GM12801 (cell line): ENCODE data around the gene TRIM54.

Source experiments
- TF ChIP-seq, protein P1 (sequence below): IDR thresholded peaks from one replicate; pipeline ENCODE4 v1.5.1; 2011; ENCODE audit warnings: control low read depth; ENCODE audit not compliant: insufficient read length; ENCODE audit errors: extremely low read depth

The TRIM54 gene

DNA sequence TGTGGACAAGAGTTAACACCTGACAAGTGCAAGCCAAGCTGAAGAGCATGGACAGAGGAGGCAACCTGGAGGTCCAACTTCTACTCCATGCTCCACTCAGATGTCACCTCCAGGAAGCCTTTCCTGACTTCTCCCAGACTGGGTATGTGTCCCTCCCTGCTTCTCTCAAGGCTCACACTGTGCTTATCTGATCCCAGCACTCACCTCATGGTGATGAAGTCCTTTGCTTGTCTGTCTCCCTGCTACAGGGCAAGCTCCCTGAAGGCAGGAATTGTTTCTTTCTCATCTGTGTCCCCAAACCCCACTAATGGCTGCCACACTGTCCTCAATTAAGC, 16.7 kb upstream of the TRIM54 start:
- TF ChIP-seq, protein P1, sequence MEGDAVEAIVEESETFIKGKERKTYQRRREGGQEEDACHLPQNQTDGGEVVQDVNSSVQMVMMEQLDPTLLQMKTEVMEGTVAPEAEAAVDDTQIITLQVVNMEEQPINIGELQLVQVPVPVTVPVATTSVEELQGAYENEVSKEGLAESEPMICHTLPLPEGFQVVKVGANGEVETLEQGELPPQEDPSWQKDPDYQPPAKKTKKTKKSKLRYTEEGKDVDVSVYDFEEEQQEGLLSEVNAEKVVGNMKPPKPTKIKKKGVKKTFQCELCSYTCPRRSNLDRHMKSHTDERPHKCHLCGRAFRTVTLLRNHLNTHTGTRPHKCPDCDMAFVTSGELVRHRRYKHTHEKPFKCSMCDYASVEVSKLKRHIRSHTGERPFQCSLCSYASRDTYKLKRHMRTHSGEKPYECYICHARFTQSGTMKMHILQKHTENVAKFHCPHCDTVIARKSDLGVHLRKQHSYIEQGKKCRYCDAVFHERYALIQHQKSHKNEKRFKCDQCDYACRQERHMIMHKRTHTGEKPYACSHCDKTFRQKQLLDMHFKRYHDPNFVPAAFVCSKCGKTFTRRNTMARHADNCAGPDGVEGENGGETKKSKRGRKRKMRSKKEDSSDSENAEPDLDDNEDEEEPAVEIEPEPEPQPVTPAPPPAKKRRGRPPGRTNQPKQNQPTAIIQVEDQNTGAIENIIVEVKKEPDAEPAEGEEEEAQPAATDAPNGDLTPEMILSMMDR: no peak

DNA sequence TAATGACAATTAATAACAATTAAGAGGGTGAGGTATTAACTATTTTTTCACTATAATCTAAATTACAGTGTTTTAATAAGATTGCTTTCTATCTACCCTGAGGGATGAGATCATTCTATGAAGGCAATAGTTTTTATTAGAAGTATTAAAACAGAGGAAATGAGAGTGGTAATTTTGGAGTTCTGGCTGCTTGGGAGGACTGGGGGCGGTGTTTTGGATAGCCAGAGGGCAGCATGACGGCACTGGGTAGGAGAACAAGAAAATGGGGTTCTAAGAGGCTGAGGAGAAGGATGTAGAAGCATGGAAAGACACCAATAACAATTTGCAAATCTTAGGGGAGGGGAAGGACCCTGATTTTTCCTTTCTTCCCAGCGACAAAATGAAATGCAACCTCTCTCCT, 12.1 kb upstream of the TRIM54 start:
- TF ChIP-seq, protein P1: no peak

DNA sequence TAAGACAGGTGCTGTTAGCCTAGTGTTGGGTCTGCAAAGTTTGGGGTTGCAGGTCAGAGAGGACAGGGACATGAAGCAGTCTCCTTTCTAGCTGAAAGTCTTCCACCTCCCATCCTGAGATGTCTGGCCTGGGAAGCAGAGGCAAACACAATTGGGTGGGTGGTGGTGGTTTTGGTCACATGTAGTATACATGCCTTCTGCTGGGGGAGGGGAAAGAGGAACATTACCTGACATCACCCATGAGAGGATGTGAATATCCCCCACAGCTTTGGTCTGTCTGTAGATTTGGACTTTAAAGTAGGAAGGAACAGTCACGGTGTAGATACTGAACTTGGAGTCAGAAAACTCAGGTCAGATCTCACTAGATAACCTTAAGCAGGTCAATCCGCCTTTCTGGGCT, 11.6 kb upstream of the TRIM54 start:
- TF ChIP-seq, protein P1: no peak

DNA sequence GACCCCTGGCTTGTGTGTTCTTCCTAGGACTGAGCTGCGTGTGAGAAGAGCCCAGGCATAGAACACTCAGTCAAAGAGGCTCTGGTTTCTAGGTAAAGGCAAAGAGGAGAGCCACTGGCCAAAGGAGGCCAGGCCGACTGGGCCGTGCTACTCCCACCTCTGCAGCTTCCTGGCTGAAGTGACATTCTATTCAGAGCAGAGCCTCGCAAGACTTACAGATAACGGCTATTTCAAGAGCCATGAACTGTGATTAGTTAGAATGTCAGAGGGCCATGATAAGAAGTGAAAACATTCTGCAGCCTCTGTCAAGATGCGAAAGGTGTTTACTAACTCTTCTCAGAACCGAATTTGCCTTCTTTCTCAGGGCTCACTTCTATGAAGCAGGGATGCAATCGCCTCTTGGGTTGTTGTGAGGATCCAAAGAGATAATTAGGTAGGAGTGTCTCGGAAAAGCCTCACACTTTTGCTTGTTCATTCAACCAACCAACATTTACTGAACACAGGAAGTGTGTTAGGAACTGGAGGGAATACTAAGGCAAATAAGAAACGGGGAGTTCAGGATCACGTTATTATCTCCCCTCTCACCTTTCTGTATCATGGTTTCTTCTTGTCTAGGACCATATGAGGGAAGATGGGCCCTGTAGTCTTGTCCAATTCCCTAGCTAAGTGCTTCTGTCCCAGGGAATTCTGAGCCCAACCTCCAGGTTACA, 10.4 kb upstream of the TRIM54 start:
- TF ChIP-seq, protein P1: no peak

DNA sequence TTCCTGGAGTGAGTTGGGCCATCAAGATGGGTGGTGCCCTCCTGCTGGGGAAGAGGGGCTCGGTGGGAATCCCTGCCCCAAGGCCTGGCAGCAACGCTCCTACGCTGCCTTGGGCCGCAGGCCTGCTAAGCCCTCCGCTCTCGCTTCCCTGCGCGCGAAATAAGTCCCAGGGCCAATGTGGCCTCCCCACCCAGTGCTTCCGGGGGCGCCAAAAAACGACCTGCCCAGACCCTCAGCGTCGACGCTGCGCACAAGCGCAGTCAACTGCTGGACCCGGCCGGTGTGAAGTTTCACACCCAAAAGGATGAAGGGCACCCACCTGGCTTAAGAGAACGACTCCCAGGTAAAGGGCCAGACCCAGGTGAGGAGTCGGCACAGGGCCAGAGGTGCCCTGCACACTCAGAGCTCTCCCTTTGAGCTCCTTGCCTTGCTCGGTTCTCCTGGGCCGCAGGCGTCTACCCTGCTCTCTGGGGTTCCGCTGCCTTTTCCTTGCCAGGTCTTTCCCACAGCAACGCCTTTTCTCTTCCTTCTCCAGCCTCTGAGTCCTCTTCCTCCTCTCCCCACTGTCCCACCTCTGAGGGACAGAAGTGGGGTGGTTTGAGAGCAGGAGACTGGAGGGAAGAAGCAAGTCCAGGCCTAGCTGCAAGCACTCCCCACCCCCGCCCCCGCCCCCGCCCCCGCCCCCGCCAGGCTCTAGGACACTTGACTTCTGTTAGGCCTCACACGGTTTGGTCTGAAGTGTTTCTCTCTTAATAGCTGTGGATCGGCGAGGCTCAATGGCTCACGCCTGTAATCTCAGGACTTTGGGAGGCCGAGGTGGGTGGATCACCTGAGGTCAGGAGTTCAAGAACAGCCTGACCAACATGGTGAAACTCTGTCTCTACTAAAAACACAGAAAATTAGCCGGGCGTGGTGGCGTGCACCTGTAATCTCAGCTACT, 6.7 kb upstream of the TRIM54 start, which contains the start of gene DNAJC5G:
TSS of gene DNAJC5G (plus strand) at position 223 of the 940 bp plus-strand sequence. CDS start 1,296 bp downstream, outside the sequence.
- TF ChIP-seq, protein P1: no peak

DNA sequence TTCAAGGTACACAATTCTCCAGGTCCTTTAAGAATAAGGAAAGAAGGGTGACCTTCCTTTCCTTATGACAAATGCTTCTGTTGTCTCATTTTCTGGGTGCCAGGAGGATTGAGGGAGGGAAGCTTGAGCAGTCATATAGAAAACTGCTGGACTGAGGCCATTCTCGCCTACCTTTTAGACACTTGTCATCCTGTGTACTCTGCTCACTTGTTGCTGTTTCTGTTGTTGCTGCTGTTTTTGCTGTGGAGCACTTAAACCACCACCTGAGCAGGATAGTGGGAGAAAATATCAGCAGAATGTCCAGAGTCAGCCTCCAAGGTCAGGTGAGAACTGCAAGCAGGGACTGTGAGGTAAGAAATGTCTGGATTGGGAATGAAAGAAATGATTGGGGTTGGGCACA, 4.2 kb upstream of the TRIM54 start:
- TF ChIP-seq, protein P1: no peak

DNA sequence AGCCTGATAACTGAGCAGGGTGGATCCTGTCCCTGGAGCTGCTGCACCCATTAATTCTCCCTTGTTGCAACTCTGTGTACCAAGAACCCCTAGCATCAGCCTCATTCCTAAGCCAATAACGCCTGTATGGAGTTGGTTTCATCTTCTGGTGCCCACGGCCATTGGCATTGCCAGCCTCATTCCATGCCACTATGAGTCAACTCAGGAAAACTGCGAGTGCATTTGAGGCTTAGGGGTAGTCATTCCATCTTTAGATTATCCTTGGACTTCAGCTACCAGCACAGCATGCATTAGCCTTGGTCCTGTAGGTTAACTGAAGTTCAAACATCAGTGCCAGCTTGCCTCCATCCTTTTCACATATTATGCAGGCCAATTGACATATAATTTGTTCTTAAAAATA, 1.4 kb upstream of the TRIM54 start:
- TF ChIP-seq, protein P1: no peak
